OCI-LY1 (cell line): ENCODE data around the gene PCK1.

Experiments used
- EZH2 ChIP-seq: fragments of 200-600 bp; sonication (generic), shearing (Covaris generic); IDR thresholded peaks from 2 replicates; pipeline ENCODE4 v1.8.0; 2017; ENCODE audit warnings: borderline replicate concordance, mixed run types, mild to moderate bottlenecking, antibody characterized with exemption, low read length, moderate library complexity, mixed read lengths
- TF ChIP-seq, protein P1 (sequence below): fragments of 200-600 bp; sonication (generic), shearing (Covaris generic); IDR thresholded peaks from 2 replicates; pipeline ENCODE4 v1.5.1; 2017; ENCODE audit warnings: mild to moderate bottlenecking, antibody characterized with exemption, low read length, moderate library complexity, mixed read lengths

- no peak for TF ChIP-seq EZH2
- TF ChIP-seq, protein P1, sequence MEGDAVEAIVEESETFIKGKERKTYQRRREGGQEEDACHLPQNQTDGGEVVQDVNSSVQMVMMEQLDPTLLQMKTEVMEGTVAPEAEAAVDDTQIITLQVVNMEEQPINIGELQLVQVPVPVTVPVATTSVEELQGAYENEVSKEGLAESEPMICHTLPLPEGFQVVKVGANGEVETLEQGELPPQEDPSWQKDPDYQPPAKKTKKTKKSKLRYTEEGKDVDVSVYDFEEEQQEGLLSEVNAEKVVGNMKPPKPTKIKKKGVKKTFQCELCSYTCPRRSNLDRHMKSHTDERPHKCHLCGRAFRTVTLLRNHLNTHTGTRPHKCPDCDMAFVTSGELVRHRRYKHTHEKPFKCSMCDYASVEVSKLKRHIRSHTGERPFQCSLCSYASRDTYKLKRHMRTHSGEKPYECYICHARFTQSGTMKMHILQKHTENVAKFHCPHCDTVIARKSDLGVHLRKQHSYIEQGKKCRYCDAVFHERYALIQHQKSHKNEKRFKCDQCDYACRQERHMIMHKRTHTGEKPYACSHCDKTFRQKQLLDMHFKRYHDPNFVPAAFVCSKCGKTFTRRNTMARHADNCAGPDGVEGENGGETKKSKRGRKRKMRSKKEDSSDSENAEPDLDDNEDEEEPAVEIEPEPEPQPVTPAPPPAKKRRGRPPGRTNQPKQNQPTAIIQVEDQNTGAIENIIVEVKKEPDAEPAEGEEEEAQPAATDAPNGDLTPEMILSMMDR = no peak
These were observed 53.9 kb downstream of the PCK1 start for GRCh38 chr20:57614490-57615444.
